GM18499 (cell line): ENCODE results near the gene ATP11B.
"Not testable (repeated sequence)": the region's sequence is repeated elsewhere in the genome, so short reads cannot be mapped to it uniquely, and the experiment has no call there.

ENCODE experiments used
- ATAC-seq: cut with Tn5 transposase; IDR thresholded peaks from one replicate; pipeline ENCODE4 v1.9.1; 2021; ENCODE audit warnings: moderate number of reproducible peaks; ENCODE audit not compliant: insufficient read depth, unreplicated experiment

The ATP11B gene

GRCh38 chr3:182822260-182822659, 29.0 kb downstream of the ATP11B start:
- not testable (repeated sequence) for ATAC-seq

- ATAC-seq = no peak
These were observed 31.7 kb downstream of the ATP11B start for GRCh38 chr3:182824957-182825356.

- no peak for ATAC-seq
These were observed 36.6 kb downstream of the ATP11B start for GRCh38 chr3:182829761-182830405.

- no peak for ATAC-seq
These were observed 44.7 kb downstream of the ATP11B start for GRCh38 chr3:182837855-182838454.

GRCh38 chr3:182843478-182843877, 50.2 kb downstream of the ATP11B start:
- ATAC-seq = no peak

GRCh38 chr3:182848906-182849305, 55.6 kb downstream of the ATP11B start:
- no peak for ATAC-seq

- no peak for ATAC-seq
These were observed 61.8 kb downstream of the ATP11B start for GRCh38 chr3:182855076-182855475.

GRCh38 chr3:182861348-182861747, 68.0 kb downstream of the ATP11B start:
- ATAC-seq = no peak

GRCh38 chr3:182862159-182862860, 69.0 kb downstream of the ATP11B start:
- ATAC-seq = no peak

- no peak for ATAC-seq
These were observed 75.8 kb downstream of the ATP11B start for GRCh38 chr3:182869059-182869458.

- not testable (repeated sequence) for ATAC-seq
These were observed 77.6 kb downstream of the ATP11B start for GRCh38 chr3:182870917-182871316.

GRCh38 chr3:182879031-182879611, 85.8 kb downstream of the ATP11B start:
- ATAC-seq = no peak

GRCh38 chr3:182886497-182886896, 93.2 kb downstream of the ATP11B start:
- no peak for ATAC-seq

- no peak for ATAC-seq
These were observed 96.8 kb downstream of the ATP11B start for GRCh38 chr3:182889948-182890629.

- ATAC-seq = no peak
These were observed 98.1 kb downstream of the ATP11B start for GRCh38 chr3:182891364-182891763.

GRCh38 chr3:182892226-182892625, 98.9 kb downstream of the ATP11B start:
- no peak for ATAC-seq

GRCh38 chr3:182895513-182896112, 102.3 kb downstream of the ATP11B start:
- ATAC-seq = no peak

- ATAC-seq = no peak
These were observed 103.2 kb downstream of the ATP11B start for GRCh38 chr3:182896553-182896952.

GRCh38 chr3:182902236-182902635, 108.9 kb downstream of the ATP11B start:
- no peak for ATAC-seq

- ATAC-seq = no peak
These were observed 110.9 kb downstream of the ATP11B start for GRCh38 chr3:182904164-182904563.
